Activated T-helper 1 cell treated with anti-CD3 and anti-CD28 coated beads, Interleukin-2, amount 50 U/mL, for 16 hours (primary cell): ENCODE results near the gene TLK2.
"Not testable (repeated sequence)": the region's sequence is repeated elsewhere in the genome, so short reads cannot be mapped to it uniquely, and the experiment has no call there.

Source experiments
- DNase-seq, 2 donors: peaks; one replicate each; pipeline ENCODE4 v3.0.0-alpha.2; 2020; ENCODE audit warnings: low read depth in 1 of 2, low spot score in 1 of 2

Gene TLK2

GRCh38 chr17:62557532-62557931 lies 78.9 kb downstream of the TLK2 start:
- DNase-seq = not testable (repeated sequence)

- not testable (repeated sequence) for DNase-seq
Measured at GRCh38 chr17:62558941-62559340, 80.3 kb downstream of the TLK2 start.

GRCh38 chr17:62560971-62561370 lies 82.3 kb downstream of the TLK2 start:
- not testable (repeated sequence) for DNase-seq

- no peak for DNase-seq
Measured at GRCh38 chr17:62562656-62563055, 84.0 kb downstream of the TLK2 start.

- no peak for DNase-seq
Measured at GRCh38 chr17:62565817-62566216, 87.2 kb downstream of the TLK2 start.

- no peak for DNase-seq
Measured at GRCh38 chr17:62566996-62567578, 88.5 kb downstream of the TLK2 start.

- DNase-seq = no peak
Measured at GRCh38 chr17:62572488-62572887, 93.9 kb downstream of the TLK2 start.

- DNase-seq = no peak
Measured at GRCh38 chr17:62572888-62573401, 94.3 kb downstream of the TLK2 start.

GRCh38 chr17:62573480-62574117 lies 95.0 kb downstream of the TLK2 start:
- no peak for DNase-seq

GRCh38 chr17:62576382-62576781 lies 97.8 kb downstream of the TLK2 start:
- DNase-seq = no peak

- no peak for DNase-seq
Measured at GRCh38 chr17:62578757-62579487, 100.3 kb downstream of the TLK2 start.

GRCh38 chr17:62580947-62581346 lies 102.3 kb downstream of the TLK2 start:
- DNase-seq = no peak

GRCh38 chr17:62581764-62582163 lies 103.1 kb downstream of the TLK2 start:
- DNase-seq = no peak

GRCh38 chr17:62587554-62587953 lies 108.9 kb downstream of the TLK2 start:
- no peak for DNase-seq

GRCh38 chr17:62588109-62588508 lies 109.5 kb downstream of the TLK2 start:
- DNase-seq = no peak

- DNase-seq = no peak
Measured at GRCh38 chr17:62591333-62591732, 112.7 kb downstream of the TLK2 start.

GRCh38 chr17:62591822-62592221 lies 113.2 kb downstream of the TLK2 start:
- not testable (repeated sequence) for DNase-seq

- DNase-seq = no peak
Measured at GRCh38 chr17:62592341-62593099, 113.9 kb downstream of the TLK2 start.

- DNase-seq = no peak
Measured at GRCh38 chr17:62595484-62595883, 116.9 kb downstream of the TLK2 start.

- DNase-seq = no peak
Measured at GRCh38 chr17:62596662-62597061, 118.0 kb downstream of the TLK2 start.

GRCh38 chr17:62597150-62597549 lies 118.5 kb downstream of the TLK2 start:
- no peak for DNase-seq
